Measurements from ENCODE around the gene CCND2.

DNA sequence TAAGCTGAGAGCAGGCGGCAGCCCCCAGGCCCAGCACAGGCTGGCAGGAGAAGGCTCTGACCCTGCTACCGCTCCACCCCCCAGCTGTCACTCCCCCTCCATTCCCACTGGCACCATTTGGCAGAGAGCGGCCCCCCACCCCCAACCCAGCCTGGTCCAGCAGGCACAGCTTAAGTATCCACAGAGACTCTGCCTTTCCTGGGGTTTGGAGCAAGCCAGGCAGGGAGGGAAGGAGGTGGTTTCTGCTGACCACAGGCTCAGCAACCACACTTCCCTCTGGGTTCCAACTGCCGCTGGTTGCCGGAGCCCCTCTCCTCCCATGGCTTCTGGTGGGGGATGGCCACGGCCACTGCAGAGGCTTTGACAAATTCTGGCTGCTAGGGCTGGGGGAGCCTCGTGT, 30.5 kb upstream of the CCND2 start:
- no peak for TF ChIP-seq POLR2A (IDR thresholded peaks at IDR 0.05)
- TF ChIP-seq, protein P1, sequence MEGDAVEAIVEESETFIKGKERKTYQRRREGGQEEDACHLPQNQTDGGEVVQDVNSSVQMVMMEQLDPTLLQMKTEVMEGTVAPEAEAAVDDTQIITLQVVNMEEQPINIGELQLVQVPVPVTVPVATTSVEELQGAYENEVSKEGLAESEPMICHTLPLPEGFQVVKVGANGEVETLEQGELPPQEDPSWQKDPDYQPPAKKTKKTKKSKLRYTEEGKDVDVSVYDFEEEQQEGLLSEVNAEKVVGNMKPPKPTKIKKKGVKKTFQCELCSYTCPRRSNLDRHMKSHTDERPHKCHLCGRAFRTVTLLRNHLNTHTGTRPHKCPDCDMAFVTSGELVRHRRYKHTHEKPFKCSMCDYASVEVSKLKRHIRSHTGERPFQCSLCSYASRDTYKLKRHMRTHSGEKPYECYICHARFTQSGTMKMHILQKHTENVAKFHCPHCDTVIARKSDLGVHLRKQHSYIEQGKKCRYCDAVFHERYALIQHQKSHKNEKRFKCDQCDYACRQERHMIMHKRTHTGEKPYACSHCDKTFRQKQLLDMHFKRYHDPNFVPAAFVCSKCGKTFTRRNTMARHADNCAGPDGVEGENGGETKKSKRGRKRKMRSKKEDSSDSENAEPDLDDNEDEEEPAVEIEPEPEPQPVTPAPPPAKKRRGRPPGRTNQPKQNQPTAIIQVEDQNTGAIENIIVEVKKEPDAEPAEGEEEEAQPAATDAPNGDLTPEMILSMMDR (IDR thresholded peaks at IDR 0.05) = no peak
